ENCODE data around the gene INHA. TPM values are rescaled to one million over a fixed set of nuclear protein-coding genes. Genes with fewer than 3 reads are reported as not detected.

INHA gene
- total and polyA plus RNA-seq, 2 experiments from 2014 or later: 3.3 to 8.1 TPM

GRCh38 chr2:219533930-219534661 lies 38.0 kb upstream of the INHA start:
- WGBS (ENCODE audit: low lambda C conversion rate, missing lambda C conversion rate): 74% methylated on average over 6 of the region's 6 CpGs
- Histone ChIP-seq H4K20me1 (ENCODE audit: insufficient read depth, poor library complexity, severe bottlenecking) (peaks cover 8% of the 10 kb centered on the region), H3K27ac (no peak overlapping the region), H3K79me2 (no peaks in the 10 kb centered on the region), H3K27me3 (peaks cover 9% of the 10 kb centered on the region), H3K4me3 (no peak overlapping the region), H2AFZ (no peak overlapping the region), H3K4me2 (no peak overlapping the region), H3K9me2 (replicated peaks; ENCODE audit: insufficient read depth) (no peaks in the 10 kb centered on the region), H3K4me1 (ENCODE audit: insufficient read depth) (peaks cover 12% of the 10 kb centered on the region), H3K36me3 (replicated peaks; ENCODE audit: insufficient read depth, low read depth) (no peaks in the 10 kb centered on the region), H3K9me3 (ENCODE audit: low read depth) (no peaks in the 10 kb centered on the region)
- DNase-seq (ENCODE audit: low spot score): no peak
- TF ChIP-seq CTCF (IDR thresholded peaks at IDR 0.05; ENCODE audit: poor library complexity): no peak
- TF ChIP-seq EZH2 (IDR thresholded peaks at IDR 0.05; ENCODE audit: borderline replicate concordance): no peak
- TF ChIP-seq EZH2phosphoT487 (IDR thresholded peaks at IDR 0.05; ENCODE audit: low read depth, severe bottlenecking, unreplicated experiment): no peak

GRCh38 chr2:219536425-219536824 lies 35.7 kb upstream of the INHA start:
- Histone ChIP-seq H3K4me1 (ENCODE audit: insufficient read depth) (peaks cover 12% of the 10 kb centered on the region), H3K4me3 (no peak overlapping the region), H3K9me3 (ENCODE audit: low read depth) (no peaks in the 10 kb centered on the region), H3K79me2 (peaks cover 7% of the 10 kb centered on the region), H2AFZ (no peak overlapping the region), H3K36me3 (replicated peaks; ENCODE audit: insufficient read depth, low read depth) (no peaks in the 10 kb centered on the region), H3K4me2 (no peak overlapping the region), H3K9me2 (replicated peaks; ENCODE audit: insufficient read depth) (no peaks in the 10 kb centered on the region), H3K27ac (no peak overlapping the region), H3K27me3 (no peaks in the 10 kb centered on the region), H4K20me1 (ENCODE audit: insufficient read depth, poor library complexity, severe bottlenecking) (peaks cover 14% of the 10 kb centered on the region)
- WGBS (ENCODE audit: low lambda C conversion rate, missing lambda C conversion rate): 88% methylated on average over 8 of the region's 16 CpGs
- DNase-seq (ENCODE audit: low spot score): no peak
- TF ChIP-seq EZH2 (IDR thresholded peaks at IDR 0.05; ENCODE audit: borderline replicate concordance) (no peak), CTCF (IDR thresholded peaks at IDR 0.05; ENCODE audit: poor library complexity) (no peak), EZH2phosphoT487 (IDR thresholded peaks at IDR 0.05; ENCODE audit: low read depth, severe bottlenecking, unreplicated experiment) (no peak)

GRCh38 chr2:219536967-219537366 lies 35.1 kb upstream of the INHA start:
- H3K4me1 ChIP-seq (ENCODE audit: insufficient read depth): peaks cover 15% of the 10 kb centered on the region
- DNase-seq (ENCODE audit: low spot score): no peak
- H3K4me3 ChIP-seq: no peak overlapping the region
- peaks cover 15% of the 10 kb centered on the region for H4K20me1 ChIP-seq (ENCODE audit: insufficient read depth, poor library complexity, severe bottlenecking)
- H3K9me2 ChIP-seq (replicated peaks; ENCODE audit: insufficient read depth): no peaks in the 10 kb centered on the region
- no peaks in the 10 kb centered on the region for H3K36me3 ChIP-seq (replicated peaks; ENCODE audit: insufficient read depth, low read depth)
- H3K4me2 ChIP-seq: no peak overlapping the region
- H3K27ac ChIP-seq: no peak overlapping the region
- H3K79me2 ChIP-seq: peaks cover 8% of the 10 kb centered on the region
- 79% methylated on average over 8 of the region's 9 CpGs for WGBS (ENCODE audit: low lambda C conversion rate, missing lambda C conversion rate)
- TF ChIP-seq CTCF (IDR thresholded peaks at IDR 0.05; ENCODE audit: poor library complexity): no peak
- no peak for TF ChIP-seq EZH2phosphoT487 (IDR thresholded peaks at IDR 0.05; ENCODE audit: low read depth, severe bottlenecking, unreplicated experiment)
- no peak for TF ChIP-seq EZH2 (IDR thresholded peaks at IDR 0.05; ENCODE audit: borderline replicate concordance)
- no peak overlapping the region for H2AFZ ChIP-seq
- no peaks in the 10 kb centered on the region for H3K9me3 ChIP-seq (ENCODE audit: low read depth)
- H3K27me3 ChIP-seq: no peaks in the 10 kb centered on the region
